Fibroblast of mammary gland (primary cell): ENCODE results near the gene FCGR3B.
"Not testable (repeated sequence)": the region's sequence is repeated elsewhere in the genome, so short reads cannot be mapped to it uniquely, and the experiment has no call there.

Experiments used
- DNase-seq: peaks from one replicate; pipeline ENCODE4 v3.0.0-alpha.2; 2010; ENCODE audit warnings: low read depth
- H3K4me3 ChIP-seq: 2 replicates; pipeline ENCODE4 v1.5.1; 2011; ENCODE audit warnings: low read depth, mild to moderate bottlenecking, low read length, moderate library complexity; ENCODE audit not compliant: control insufficient read depth
- TF ChIP-seq, protein P1 (sequence below): conservative IDR thresholded peaks from 2 replicates; pipeline ENCODE4 v1.5.1; 2011; ENCODE audit warnings: low read depth, low read length, inconsistent platforms; ENCODE audit not compliant: control insufficient read depth, insufficient read depth

The FCGR3B gene

GRCh38 chr1:161631076-161631475 lies at the start of gene FCGR3B:
TSS of gene FCGR3B (minus strand) at chr1:161631176. CDS start at chr1:161631094, 82 bp downstream.
- no peak within 1 kb of the TSS for H3K4me3 ChIP-seq
- TF ChIP-seq, protein P1, sequence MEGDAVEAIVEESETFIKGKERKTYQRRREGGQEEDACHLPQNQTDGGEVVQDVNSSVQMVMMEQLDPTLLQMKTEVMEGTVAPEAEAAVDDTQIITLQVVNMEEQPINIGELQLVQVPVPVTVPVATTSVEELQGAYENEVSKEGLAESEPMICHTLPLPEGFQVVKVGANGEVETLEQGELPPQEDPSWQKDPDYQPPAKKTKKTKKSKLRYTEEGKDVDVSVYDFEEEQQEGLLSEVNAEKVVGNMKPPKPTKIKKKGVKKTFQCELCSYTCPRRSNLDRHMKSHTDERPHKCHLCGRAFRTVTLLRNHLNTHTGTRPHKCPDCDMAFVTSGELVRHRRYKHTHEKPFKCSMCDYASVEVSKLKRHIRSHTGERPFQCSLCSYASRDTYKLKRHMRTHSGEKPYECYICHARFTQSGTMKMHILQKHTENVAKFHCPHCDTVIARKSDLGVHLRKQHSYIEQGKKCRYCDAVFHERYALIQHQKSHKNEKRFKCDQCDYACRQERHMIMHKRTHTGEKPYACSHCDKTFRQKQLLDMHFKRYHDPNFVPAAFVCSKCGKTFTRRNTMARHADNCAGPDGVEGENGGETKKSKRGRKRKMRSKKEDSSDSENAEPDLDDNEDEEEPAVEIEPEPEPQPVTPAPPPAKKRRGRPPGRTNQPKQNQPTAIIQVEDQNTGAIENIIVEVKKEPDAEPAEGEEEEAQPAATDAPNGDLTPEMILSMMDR, result no peak
- DNase-seq, result no peak

GRCh38 chr1:161678500-161678899 lies 47.5 kb upstream of the FCGR3B start:
- TF ChIP-seq, protein P1, result no peak
- no peak overlapping the region for H3K4me3 ChIP-seq
- DNase-seq, result no peak

- no peak for DNase-seq
- TF ChIP-seq, protein P1, result no peak
- H3K4me3 ChIP-seq, result no peak overlapping the region
Measured at GRCh38 chr1:161676958-161677689, 46.1 kb upstream of the FCGR3B start.

DNA sequence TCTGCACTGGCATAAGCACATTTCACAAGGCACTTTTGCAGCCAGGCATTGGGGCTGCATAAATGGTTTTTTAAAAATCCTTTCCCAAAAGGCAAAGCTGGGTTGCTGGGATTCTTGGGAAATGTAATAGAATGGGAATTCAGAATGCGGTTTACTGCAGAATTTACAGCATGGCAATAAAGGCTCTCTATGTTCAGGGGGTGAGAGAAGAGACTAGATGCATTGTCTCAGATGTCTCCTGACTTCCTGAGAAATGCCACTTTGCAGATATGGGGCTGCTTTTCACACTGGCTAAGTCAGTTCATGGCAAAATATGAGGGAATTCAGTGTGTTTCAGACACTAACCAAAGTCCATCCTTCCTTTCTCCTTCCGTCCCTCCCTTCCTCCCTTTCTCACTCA lies 45.5 kb upstream of the FCGR3B start:
- no peak for DNase-seq
- no peak overlapping the region for H3K4me3 ChIP-seq
- TF ChIP-seq, protein P1, result no peak

DNA sequence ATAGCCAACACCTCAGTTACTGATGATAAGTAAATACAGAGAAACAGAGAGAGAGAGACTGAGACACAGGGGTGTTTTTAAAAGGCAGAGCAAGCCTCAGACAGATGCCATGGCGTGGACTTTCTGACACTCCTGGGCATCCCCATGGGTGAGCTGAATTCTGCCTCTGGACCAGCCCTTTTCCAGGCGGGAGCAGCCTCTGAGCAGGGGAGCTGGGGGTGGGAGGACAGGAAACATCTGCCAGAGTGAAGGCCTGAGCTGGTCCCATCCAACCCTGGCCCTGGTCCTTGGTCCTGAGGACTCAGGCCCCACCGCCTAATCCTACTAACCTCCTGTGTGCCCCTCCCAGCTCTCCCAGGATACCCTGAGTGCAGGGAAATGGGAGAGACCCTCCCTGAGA lies 43.9 kb upstream of the FCGR3B start:
- not testable (repeated sequence) for DNase-seq, H3K4me3 ChIP-seq

DNA sequence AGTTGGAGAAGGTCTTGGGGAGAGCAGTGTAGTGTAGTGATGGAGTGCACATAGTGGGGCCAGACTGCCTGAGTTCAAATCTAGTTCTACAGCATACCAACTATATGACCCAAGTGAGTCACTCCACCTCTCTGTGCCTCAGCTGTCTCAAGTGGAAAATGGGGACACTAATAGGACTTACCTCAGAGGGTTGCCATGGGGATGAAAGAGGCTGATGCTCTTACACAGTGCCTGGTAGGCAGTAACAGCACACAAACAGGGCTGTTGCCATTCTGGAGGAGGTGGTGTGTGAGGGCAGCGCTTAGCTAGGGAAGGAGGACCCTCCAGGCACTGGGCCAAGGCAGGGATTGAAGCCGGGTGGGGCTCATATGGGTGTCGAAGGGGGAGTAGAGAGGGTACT lies 43.5 kb upstream of the FCGR3B start:
- not testable (repeated sequence) for DNase-seq, H3K4me3 ChIP-seq

DNA sequence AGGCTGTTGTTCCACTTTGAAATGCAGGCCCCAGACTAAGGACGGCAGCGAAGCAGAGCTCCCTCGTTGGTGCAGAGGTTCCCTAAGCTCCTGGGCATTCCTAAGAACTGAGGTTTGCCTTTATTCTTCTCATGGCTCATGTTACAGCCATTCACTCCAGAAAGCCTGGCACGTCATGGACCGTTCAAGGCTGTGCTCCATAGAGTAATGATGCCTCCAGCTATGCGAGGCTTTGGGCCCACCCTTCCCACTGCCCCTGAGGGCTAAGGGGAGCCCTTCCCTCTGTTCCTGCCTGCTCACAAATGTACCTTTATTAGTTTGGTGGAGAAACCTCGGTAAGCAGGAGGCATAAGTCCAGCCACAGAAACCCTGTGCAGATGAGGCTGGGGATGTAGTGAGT lies 42.5 kb upstream of the FCGR3B start:
- H3K4me3 ChIP-seq, DNase-seq: not testable (repeated sequence)

DNA sequence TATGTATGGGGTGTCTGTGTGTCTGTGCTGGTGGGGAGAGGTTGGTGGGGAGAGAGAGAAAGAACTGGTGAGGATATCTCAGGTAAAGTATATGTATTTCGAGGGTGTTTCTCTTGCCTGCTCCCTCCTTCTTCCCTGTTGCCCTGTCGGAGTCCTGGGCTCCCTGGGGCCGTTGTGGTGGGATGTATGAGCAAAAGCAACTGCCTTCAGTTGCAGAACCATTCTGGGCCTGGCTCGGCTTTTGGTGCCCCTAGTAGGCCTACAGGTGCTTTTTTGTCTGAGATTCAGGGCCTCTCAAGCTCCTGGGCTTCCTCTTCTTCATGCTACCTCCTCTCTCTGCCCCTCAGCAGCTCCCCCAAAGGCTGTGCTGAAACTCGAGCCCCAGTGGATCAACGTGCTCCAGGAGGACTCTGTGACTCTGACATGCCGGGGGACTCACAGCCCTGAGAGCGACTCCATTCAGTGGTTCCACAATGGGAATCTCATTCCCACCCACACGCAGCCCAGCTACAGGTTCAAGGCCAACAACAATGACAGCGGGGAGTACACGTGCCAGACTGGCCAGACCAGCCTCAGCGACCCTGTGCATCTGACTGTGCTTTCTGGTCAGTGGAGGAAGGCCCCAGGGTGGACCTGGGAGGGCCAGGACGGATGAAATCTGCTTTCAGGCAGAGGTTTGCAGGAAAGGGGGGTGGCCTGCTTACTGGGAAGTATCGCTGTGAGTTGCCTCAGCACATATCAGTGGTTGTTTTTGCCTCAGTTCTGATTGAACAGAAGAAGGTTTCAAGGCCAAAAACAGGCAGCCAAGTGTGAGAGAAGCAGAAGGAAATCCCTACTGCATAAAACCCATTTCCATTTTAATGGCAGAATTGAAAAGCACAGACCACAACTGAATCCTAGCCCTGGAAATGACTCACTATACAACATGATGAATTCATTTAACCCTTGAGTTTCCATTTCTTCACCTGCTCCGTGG lies 40.4 kb upstream of the FCGR3B start:
- H3K4me3 ChIP-seq, DNase-seq: not testable (repeated sequence)

DNA sequence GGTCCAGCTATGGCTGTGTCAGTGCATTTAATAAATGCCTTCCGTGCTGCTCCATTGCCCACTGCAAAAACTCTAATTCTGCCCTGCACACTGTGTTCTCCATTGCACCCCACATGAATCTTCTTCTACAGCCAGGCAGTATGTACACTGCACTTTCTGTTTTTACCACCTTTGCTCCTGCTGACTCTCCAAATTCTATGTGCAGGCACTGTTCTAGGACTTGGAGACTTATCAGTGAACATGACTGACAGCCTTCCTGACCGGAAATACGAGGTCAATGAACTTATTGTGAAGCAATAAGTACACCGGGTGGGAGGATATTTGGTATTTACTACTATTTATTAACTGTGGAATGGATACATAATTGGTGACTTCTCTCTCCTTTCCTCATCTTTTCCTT lies 33.7 kb upstream of the FCGR3B start:
- DNase-seq, H3K4me3 ChIP-seq: not testable (repeated sequence)

DNA sequence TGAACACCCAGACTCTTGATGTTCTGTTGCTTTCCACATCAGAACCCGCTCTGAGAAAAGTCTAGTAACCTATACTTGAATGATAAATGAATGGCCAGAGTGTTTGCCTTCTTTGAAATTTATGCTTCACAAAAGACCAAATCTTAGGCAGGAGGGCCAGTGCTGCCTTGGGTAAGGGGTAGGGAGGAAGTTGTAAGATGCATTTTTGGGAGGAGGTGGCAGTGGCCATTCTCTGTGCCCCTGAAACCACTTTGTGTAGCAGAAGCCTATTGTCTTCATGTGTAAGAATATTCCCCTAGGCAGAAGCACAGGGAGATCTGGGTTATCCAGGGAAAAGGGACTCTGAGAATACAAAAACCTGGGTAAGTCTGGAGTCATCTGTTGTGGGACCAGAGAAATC lies 32.6 kb upstream of the FCGR3B start:
- not testable (repeated sequence) for DNase-seq, H3K4me3 ChIP-seq

GRCh38 chr1:161662684-161663339 lies 31.8 kb upstream of the FCGR3B start, which contains the start of gene FCGR2B:
TSS of gene FCGR2B (plus strand) at chr1:161663143. CDS start at chr1:161663242, 99 bp downstream.
- H3K4me3 ChIP-seq, DNase-seq: not testable (repeated sequence)

DNA sequence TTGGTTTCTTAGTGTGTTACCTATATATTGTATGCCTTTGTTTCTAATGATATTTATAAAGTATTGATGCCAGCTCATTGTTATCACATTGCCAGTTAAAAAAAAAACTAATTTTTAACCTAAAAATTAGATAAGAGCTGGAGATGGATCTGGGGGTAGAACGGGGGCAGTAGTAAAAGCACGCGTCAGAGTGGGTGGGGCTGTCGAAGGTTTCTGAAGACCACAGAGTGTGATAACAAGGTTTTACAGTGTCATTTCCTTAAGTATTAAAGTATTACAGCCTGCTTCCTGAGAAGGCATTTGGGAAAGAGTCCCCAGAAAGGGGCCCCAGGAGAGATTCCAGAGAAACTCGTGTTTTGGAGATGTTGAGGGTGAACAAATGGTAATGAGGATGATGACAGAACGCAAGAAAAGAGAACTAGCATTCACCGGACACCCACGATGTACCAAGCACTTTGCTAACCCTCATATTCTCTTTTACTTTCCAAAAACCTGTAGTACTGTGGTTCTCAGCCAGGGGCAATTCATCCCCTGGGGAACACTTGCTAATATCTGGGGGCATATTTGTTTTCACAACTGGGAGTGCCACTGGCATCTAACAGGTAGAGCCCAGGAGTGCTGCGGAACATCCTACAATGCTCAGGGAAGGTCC lies 30.8 kb upstream of the FCGR3B start:
- not testable (repeated sequence) for DNase-seq, H3K4me3 ChIP-seq
